Uterus (tissue), 4 donors: Measurements from ENCODE around the gene LRP8. TPM values are rescaled to one million over a fixed set of nuclear protein-coding genes. Genes with fewer than 3 reads are reported as not detected.
A peak's percentile ranks its signal among the peaks of the same experiment; 100 is the strongest.

Experiments
- DNase-seq, 2 donors: peaks; one replicate each; pipeline ENCODE4 v3.0.0-alpha.2; 2019 to 2020
- H3K27ac ChIP-seq, 2 donors: fragments of 200-600 bp; sonication (generic); 1 replicate in 1 of 2; 2 replicates in 1 of 2; pipeline ENCODE4 v1.5.1; 2016 to 2018
- H3K27me3 ChIP-seq, 2 donors: fragments of 200-600 bp; sonication (generic); one replicate each; pipeline ENCODE4 v1.5.1; 2018 to 2019; ENCODE audit warnings: control low read depth in 1 of 2
- H3K36me3 ChIP-seq, 2 donors: fragments of 200-600 bp; sonication (generic); one replicate each; pipeline ENCODE4 v1.5.1; 2019; ENCODE audit warnings: control low read depth in 1 of 2
- H3K4me1 ChIP-seq, 2 donors: fragments of 200-600 bp; sonication (generic); one replicate each; pipeline ENCODE4 v1.5.1; 2018 to 2019; ENCODE audit warnings: control low read depth in 1 of 2
- H3K4me3 ChIP-seq, 2 donors: fragments of 200-600 bp; sonication (generic); 1 replicate in 1 of 2; 2 replicates in 1 of 2; pipeline ENCODE4 v1.5.1; 2018 to 2019; ENCODE audit warnings: mild to moderate bottlenecking in 1 of 2
- H3K9me3 ChIP-seq, 2 donors: fragments of 200-600 bp; sonication (generic); one replicate each; pipeline ENCODE4 v1.5.1; 2019; ENCODE audit warnings: control low read depth in 1 of 2
- POLR2A ChIP-seq, 2 donors: fragments of 450-650 bp; IDR thresholded peaks; one replicate each; pipeline ENCODE4 v1.6.1; 2016; ENCODE audit warnings: antibody characterized with exemption in 2 of 2, mild to moderate bottlenecking in 1 of 2, moderate library complexity in 1 of 2
- intact Hi-C: fragments of 100-400 bp; cut with DNase I; formaldehyde crosslinking; loops from one replicate; pipeline ENCODE4 v1.15.1; 2023; ENCODE audit warnings: low total_unique reads
- total RNA-seq, 4 donors: library from RNA; depleted of rRNA in 3 of 4; stranded (reverse); fragments of >200 nt in 3 of 4; gene quantifications; one replicate each; pipeline versions ENCODE4 v1.1.0 to v1.2.4, GENCODE V29; 2014 to 2023
- TF ChIP-seq, protein P1 (sequence below), 4 experiments: fragments of 200-600 bp in 2 of 4; fragments of 450-650 bp in 2 of 4; sonication (generic) in 2 of 4; IDR thresholded peaks; one replicate each; pipeline ENCODE4 v1.5.1; 2016 to 2019; ENCODE audit warnings: antibody characterized with exemption in 4 of 4, mild to moderate bottlenecking in 2 of 4, moderate library complexity in 1 of 4
- donor health status: DM: yes; HTN: yes; CAD: no.

LRP8 gene
- total RNA-seq, 4 donors from 2014 or later: 1.5 to 15.3 (median 8.5) TPM

- intact Hi-C loops: loop anchor here (10.0 kb wide), 1 partner anchor 273 kb away; the partner anchor contains the start of genes ECHDC2 and SCP2
- no peak for DNase-seq
- Histone ChIP-seq H3K9me3 (no peaks in the 10 kb centered on the region), H3K36me3 (no peaks in the 10 kb centered on the region), H3K4me3 (no peak overlapping the region), H3K27me3 (no peaks in the 10 kb centered on the region), H3K27ac (peak overlapping the region; percentile 97), H3K4me1 (peaks cover 0 to 18% of the 10 kb centered on the region in 2 donors)
- TF ChIP-seq, protein P1, sequence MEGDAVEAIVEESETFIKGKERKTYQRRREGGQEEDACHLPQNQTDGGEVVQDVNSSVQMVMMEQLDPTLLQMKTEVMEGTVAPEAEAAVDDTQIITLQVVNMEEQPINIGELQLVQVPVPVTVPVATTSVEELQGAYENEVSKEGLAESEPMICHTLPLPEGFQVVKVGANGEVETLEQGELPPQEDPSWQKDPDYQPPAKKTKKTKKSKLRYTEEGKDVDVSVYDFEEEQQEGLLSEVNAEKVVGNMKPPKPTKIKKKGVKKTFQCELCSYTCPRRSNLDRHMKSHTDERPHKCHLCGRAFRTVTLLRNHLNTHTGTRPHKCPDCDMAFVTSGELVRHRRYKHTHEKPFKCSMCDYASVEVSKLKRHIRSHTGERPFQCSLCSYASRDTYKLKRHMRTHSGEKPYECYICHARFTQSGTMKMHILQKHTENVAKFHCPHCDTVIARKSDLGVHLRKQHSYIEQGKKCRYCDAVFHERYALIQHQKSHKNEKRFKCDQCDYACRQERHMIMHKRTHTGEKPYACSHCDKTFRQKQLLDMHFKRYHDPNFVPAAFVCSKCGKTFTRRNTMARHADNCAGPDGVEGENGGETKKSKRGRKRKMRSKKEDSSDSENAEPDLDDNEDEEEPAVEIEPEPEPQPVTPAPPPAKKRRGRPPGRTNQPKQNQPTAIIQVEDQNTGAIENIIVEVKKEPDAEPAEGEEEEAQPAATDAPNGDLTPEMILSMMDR (IDR thresholded peaks at IDR 0.05): no peak
- no peak for TF ChIP-seq POLR2A (IDR thresholded peaks at IDR 0.05)
Observed at GRCh38 chr1:53198241-53198651, 129.6 kb downstream of the LRP8 start.

DNA sequence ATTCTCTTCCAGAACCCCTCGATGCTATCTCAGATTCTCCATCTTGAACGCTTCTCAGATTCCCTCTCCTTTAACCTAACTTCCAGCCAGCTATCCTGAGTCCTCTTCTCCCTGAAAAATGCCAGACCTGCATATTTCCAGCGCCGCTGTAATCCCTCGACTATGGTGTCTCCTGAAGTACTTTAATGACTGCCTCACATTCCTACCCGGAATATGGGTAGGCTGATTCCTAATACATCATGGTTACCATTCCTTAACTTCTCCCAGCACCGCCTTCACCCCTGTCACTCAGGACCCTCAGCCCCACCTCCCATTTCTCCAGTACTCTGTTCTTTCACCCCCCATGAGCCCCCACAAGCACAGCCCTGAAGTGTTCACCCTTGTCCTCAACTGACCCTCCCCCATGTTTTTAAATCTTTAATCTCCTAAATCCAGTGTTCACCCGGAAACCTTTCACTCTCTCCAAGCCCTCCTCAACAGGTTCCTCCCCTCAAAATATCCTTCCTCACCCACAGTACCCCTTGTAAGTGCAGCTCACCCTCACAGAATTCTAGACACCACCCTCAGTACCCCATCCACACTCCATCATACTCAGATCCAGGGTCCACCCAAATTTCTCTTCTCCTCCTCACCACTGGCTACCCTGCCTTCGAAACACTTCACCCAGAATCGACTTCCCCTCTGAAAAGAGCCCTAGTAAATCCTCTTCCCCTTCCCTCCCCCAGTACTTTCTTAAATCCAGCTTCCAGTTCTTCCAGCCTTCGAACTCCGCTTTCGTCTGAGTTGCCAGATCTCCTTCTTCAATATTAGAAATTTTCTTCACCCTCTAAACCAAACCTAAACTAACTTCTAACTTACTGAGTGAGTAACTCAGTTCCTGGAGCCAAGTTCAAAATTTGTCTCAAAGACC, 130.3 kb downstream of the LRP8 start:
- H3K27me3 ChIP-seq: no peaks in the 10 kb centered on the region
- H3K4me3 ChIP-seq: peak overlapping the region; percentile 86 to 87
- DNase-seq: no peak
- TF ChIP-seq, protein P1 (IDR thresholded peaks at IDR 0.05): no peak
- TF ChIP-seq POLR2A (IDR thresholded peaks at IDR 0.05): no peak
- no peaks in the 10 kb centered on the region for H3K9me3 ChIP-seq
- intact Hi-C loops: loop anchor here (10.0 kb wide), 1 partner anchor 273 kb away; the partner anchor contains the start of genes ECHDC2 and SCP2
- peaks cover 0 to 18% of the 10 kb centered on the region in 2 donors for H3K4me1 ChIP-seq
- H3K27ac ChIP-seq: peak overlapping the region; percentile 97
- H3K36me3 ChIP-seq: no peaks in the 10 kb centered on the region

DNA sequence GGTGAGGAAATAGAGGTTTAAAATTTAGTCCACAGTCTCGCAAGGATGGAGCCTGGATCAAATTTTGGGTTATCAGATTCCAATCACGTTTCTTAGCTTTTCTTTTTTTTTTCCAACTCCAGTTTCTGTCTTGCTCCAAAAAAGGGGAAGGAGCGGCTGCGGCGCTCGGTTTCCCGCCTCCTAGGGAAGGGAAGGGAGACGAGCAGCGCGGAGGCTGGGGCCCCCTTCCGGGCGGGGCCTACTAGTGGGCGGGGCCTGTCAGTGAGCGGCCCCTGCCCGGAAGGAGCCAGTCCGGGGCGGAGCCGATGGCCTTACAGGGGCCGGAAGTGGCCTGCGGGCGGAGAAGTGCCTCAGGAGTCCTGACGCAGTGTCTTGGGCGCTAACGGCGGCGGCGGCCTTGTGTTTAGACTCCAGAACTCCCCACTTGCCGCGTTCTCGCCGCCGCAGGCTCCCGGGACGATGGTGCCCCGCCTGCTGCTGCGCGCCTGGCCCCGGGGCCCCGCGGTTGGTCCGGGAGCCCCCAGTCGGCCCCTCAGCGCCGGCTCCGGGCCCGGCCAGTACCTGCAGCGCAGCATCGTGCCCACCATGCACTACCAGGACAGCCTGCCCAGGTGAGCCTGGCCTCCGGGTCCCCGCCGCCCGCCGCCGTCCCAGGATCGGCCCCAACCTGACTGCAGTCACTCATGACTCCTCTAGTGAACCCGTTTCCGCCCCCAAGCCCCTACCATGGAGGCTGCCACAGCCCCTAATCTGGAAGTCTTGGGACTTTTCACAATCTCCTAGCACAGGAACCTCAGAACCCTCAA, 131.2 kb downstream of the LRP8 start, which contains the start of gene CPT2:
Gene CPT2, plus strand, starts transcription at position 340 of the 806 bp plus-strand sequence. Its CDS starts 120 bp downstream, at position 460.
- Histone ChIP-seq H3K9me3 (no peaks in the 10 kb centered on the region), H3K4me3 (peak within 1 kb of the TSS; percentile 86 to 87), H3K36me3 (no peaks in the 10 kb centered on the region), H3K27ac (peak within 1 kb of the TSS; percentile 97), H3K4me1 (peaks cover 0 to 18% of the 10 kb centered on the region in 2 donors), H3K27me3 (no peaks in the 10 kb centered on the region)
- TF ChIP-seq POLR2A (IDR thresholded peaks at IDR 0.05): peak; percentile 96 to 99
- TF ChIP-seq, protein P1 (IDR thresholded peaks at IDR 0.05): peak; percentile 7 to 36 (median 9)
- DNase-seq: peak; percentile 93 to 95
- intact Hi-C loops: loop anchor here (10.0 kb wide), 1 partner anchor 272 kb away; the partner anchor contains the start of genes ECHDC2 and SCP2

- peak in 1 of 2 donors; percentile 25 for DNase-seq
- TF ChIP-seq, protein P1 (IDR thresholded peaks at IDR 0.05): no peak
- no peak for TF ChIP-seq POLR2A (IDR thresholded peaks at IDR 0.05)
- intact Hi-C loops: loop anchor here (10.0 kb wide), 1 partner anchor 271 kb away; the partner anchor contains the start of genes ECHDC2 and SCP2
- Histone ChIP-seq H3K27ac (peak overlapping the region; percentile 97), H3K9me3 (no peaks in the 10 kb centered on the region), H3K36me3 (no peaks in the 10 kb centered on the region), H3K4me1 (peaks cover 0 to 18% of the 10 kb centered on the region in 2 donors), H3K4me3 (peak overlapping the region; percentile 86 to 87), H3K27me3 (no peaks in the 10 kb centered on the region)
Observed at GRCh38 chr1:53196017-53196484, 131.8 kb downstream of the LRP8 start.
